ENCODE results near the gene MGARP.
A peak's percentile ranks its signal among the peaks of the same experiment; 100 is the strongest.

MGARP gene

GRCh38 chr4:139311909-139312308 lies 31.9 kb upstream of the MGARP start:
- Histone ChIP-seq H3K4me2 (ENCODE audit: insufficient read depth, low read length) (no peak overlapping the region), H3K4me3 (ENCODE audit: low read depth in 1 of 2, low read length in 2 of 2) (no peak overlapping the region), H2AFZ (ENCODE audit: low read depth, low read length) (no peak overlapping the region), H3K36me3 (ENCODE audit: insufficient read depth, low read length) (peaks cover 24% of the 10 kb centered on the region), H3K9me3 (ENCODE audit: insufficient read depth, low read length, severe bottlenecking) (no peaks in the 10 kb centered on the region), H3K4me1 (ENCODE audit: insufficient read depth, low read length) (peaks cover 10% of the 10 kb centered on the region), H3K79me2 (ENCODE audit: insufficient read depth, low read length) (peaks cover 99% of the 10 kb centered on the region), H4K20me1 (ENCODE audit: insufficient read depth, low read length) (peaks cover 82% of the 10 kb centered on the region), H3K9ac (ENCODE audit: low read depth, low read length) (no peak overlapping the region), H3K27ac (ENCODE audit: low read length) (no peak overlapping the region), H3K27me3 (ENCODE audit: insufficient read depth, low read length, poor library complexity) (no peaks in the 10 kb centered on the region)
- DNase-seq (no peak), ATAC-seq (ENCODE audit: insufficient read depth, low read depth) (no peak)
- TF ChIP-seq EZH2 (IDR thresholded peaks at IDR 0.05; ENCODE audit: borderline replicate concordance, low read depth, low read length, severe bottlenecking): no peak
- TF ChIP-seq, protein P1, sequence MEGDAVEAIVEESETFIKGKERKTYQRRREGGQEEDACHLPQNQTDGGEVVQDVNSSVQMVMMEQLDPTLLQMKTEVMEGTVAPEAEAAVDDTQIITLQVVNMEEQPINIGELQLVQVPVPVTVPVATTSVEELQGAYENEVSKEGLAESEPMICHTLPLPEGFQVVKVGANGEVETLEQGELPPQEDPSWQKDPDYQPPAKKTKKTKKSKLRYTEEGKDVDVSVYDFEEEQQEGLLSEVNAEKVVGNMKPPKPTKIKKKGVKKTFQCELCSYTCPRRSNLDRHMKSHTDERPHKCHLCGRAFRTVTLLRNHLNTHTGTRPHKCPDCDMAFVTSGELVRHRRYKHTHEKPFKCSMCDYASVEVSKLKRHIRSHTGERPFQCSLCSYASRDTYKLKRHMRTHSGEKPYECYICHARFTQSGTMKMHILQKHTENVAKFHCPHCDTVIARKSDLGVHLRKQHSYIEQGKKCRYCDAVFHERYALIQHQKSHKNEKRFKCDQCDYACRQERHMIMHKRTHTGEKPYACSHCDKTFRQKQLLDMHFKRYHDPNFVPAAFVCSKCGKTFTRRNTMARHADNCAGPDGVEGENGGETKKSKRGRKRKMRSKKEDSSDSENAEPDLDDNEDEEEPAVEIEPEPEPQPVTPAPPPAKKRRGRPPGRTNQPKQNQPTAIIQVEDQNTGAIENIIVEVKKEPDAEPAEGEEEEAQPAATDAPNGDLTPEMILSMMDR (IDR thresholded peaks at IDR 0.05; ENCODE audit: borderline replicate concordance, extremely low read depth, low read length, poor library complexity, severe bottlenecking): no peak

GRCh38 chr4:139304920-139305319 lies 24.9 kb upstream of the MGARP start:
- no peak overlapping the region for H3K27ac ChIP-seq (ENCODE audit: low read length)
- peak overlapping the region; percentile 37; the same call in 1 of the 2 replicates for H3K4me2 ChIP-seq (ENCODE audit: insufficient read depth, low read length)
- no peak for TF ChIP-seq EZH2 (IDR thresholded peaks at IDR 0.05; ENCODE audit: borderline replicate concordance, low read depth, low read length, severe bottlenecking)
- TF ChIP-seq, protein P1 (IDR thresholded peaks at IDR 0.05; ENCODE audit: borderline replicate concordance, extremely low read depth, low read length, poor library complexity, severe bottlenecking): no peak
- peaks cover 43% of the 10 kb centered on the region for H3K36me3 ChIP-seq (ENCODE audit: insufficient read depth, low read length)
- no peak overlapping the region for H3K9ac ChIP-seq (ENCODE audit: low read depth, low read length)
- ATAC-seq (ENCODE audit: insufficient read depth, low read depth) (no peak), DNase-seq (no peak)
- peaks cover 75% of the 10 kb centered on the region for H4K20me1 ChIP-seq (ENCODE audit: insufficient read depth, low read length)
- no peaks in the 10 kb centered on the region for H3K27me3 ChIP-seq (ENCODE audit: insufficient read depth, low read length, poor library complexity)
- H3K79me2 ChIP-seq (ENCODE audit: insufficient read depth, low read length): peaks cover 95% of the 10 kb centered on the region
- H3K9me3 ChIP-seq (ENCODE audit: insufficient read depth, low read length, severe bottlenecking): no peaks in the 10 kb centered on the region
- H3K4me3 ChIP-seq (ENCODE audit: low read depth in 1 of 2, low read length in 2 of 2): peak overlapping the region in 1 of 2 experiments; percentile 41; a peak in 1 of 4 replicates
- no peak overlapping the region for H2AFZ ChIP-seq (ENCODE audit: low read depth, low read length)
- peaks cover 49% of the 10 kb centered on the region for H3K4me1 ChIP-seq (ENCODE audit: insufficient read depth, low read length)

DNA sequence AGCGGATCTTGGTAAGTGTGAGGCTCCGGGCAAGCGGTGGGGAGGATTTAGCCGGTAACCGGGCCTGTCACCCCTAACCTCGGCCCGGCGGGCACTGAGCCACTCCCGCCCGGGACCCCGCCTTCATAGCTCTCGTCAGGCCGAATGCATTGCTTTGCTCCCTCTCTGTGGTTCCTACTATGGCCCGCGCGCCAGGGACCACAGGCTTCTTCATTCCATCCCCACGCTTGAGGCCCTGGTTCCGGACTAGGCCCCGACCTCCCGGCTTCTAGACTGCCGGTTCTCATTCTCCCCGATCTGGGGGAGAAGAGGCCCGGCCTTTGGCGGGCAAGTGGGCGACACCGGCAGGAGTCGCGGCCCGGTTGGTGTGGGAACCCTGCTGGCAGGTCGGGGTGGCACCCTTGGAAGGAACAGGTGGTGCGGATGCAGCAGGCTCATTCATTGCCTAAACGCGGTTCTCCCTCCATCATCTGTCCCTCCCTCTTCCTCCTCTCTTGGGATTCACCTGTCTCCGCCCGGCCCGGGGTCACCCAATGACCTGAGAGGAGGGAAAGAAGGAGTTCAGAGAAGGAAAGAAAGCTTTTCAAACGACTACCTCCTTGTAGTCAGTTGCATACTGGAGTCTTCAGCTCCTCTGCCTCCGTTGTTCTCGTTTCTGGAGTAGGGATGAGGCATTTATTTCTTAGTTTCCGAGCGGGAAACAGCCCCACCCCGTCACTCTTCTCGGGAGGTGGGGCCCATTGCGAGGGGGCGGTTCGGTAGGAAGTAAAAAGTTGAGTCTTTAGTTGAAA lies 22.0 kb upstream of the MGARP start, which contains the start of gene NDUFC1:
NDUFC1 (minus strand) TSS at position 657 of the 791 bp plus-strand sequence. CDS start 6,679 bp downstream, outside the sequence.
- Histone ChIP-seq H4K20me1 (ENCODE audit: insufficient read depth, low read length) (peaks cover 48% of the 10 kb centered on the region), H3K27ac (ENCODE audit: low read length) (peak within 1 kb of the TSS; percentile 88), H3K27me3 (ENCODE audit: insufficient read depth, low read length, poor library complexity) (no peaks in the 10 kb centered on the region), H2AFZ (ENCODE audit: low read depth, low read length) (peak within 1 kb of the TSS; percentile 87), H3K4me2 (ENCODE audit: insufficient read depth, low read length) (peak within 1 kb of the TSS; percentile 66), H3K36me3 (ENCODE audit: insufficient read depth, low read length) (peaks cover 34% of the 10 kb centered on the region), H3K4me3 (ENCODE audit: low read depth in 1 of 2, low read length in 2 of 2) (peak within 1 kb of the TSS; percentile 89 to 90), H3K9me3 (ENCODE audit: insufficient read depth, low read length, severe bottlenecking) (no peaks in the 10 kb centered on the region), H3K9ac (ENCODE audit: low read depth, low read length) (peak within 1 kb of the TSS; percentile 91), H3K4me1 (ENCODE audit: insufficient read depth, low read length) (peaks cover 51% of the 10 kb centered on the region), H3K79me2 (ENCODE audit: insufficient read depth, low read length) (peaks cover 66% of the 10 kb centered on the region)
- peak; percentile 53 for ATAC-seq (ENCODE audit: insufficient read depth, low read depth)
- TF ChIP-seq, protein P1 (IDR thresholded peaks at IDR 0.05; ENCODE audit: borderline replicate concordance, extremely low read depth, low read length, poor library complexity, severe bottlenecking): peak; percentile 45
- no peak for TF ChIP-seq EZH2 (IDR thresholded peaks at IDR 0.05; ENCODE audit: borderline replicate concordance, low read depth, low read length, severe bottlenecking)
- peak; percentile 69 for DNase-seq
